NCI-H1048 (cell line): Measurements from ENCODE around the gene GJA1.
"Not testable (repeated sequence)": the region's sequence is repeated elsewhere in the genome, so short reads cannot be mapped to it uniquely, and the experiment has no call there.

Source experiments
- DNase-seq: peaks from one replicate; lab custom pipeline; 2025; lab: John Stamatoyannopoulos, UW

The GJA1 gene

DNA sequence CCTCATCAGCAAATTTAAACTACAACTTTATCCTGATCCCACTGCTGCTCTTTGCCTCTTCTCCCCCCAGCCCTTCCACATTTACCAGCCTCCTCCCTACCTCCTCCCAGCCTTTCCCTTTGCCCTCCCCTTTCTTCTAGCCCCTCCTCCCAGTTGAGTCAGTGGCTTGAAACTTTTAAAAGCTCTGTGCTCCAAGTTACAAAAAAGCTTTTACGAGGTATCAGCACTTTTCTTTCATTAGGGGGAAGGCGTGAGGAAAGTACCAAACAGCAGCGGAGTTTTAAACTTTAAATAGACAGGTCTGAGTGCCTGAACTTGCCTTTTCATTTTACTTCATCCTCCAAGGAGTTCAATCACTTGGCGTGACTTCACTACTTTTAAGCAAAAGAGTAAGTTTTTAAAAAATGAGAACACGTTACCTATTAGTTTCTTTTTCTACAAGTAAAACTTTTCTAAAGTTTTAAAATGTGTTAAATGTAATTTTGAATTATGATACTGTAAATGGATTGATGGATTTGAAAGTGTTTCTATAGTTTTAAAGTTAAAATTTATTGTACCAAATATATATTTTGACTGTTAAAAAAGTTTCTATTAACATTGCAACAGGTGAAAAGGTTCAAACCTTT is at the start of gene GJA1:
GJA1 (plus strand) TSS at position 203 of the 626 bp plus-strand sequence. CDS start 11,202 bp downstream, outside the sequence.
- DNase-seq, result no peak

DNA sequence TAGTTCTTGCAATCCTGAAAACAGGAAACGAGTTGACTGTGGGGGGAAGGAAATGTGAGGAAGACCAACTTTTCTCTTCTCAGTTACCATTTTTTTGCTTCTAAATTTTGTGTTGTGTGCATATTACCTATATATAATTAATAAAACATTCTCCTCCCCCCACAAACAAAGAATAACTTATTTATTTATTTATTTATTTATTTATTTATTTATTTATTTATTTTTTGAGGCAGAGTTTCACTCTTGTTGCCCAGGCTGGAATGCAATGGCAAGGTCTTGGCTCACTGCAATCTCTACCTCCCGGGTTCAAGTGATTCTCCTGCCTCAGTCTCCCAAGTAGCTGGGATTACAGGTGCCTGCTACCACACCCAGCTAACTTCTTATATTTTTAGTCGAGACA is 48.9 kb upstream of the GJA1 start:
- not testable (repeated sequence) for DNase-seq

DNA sequence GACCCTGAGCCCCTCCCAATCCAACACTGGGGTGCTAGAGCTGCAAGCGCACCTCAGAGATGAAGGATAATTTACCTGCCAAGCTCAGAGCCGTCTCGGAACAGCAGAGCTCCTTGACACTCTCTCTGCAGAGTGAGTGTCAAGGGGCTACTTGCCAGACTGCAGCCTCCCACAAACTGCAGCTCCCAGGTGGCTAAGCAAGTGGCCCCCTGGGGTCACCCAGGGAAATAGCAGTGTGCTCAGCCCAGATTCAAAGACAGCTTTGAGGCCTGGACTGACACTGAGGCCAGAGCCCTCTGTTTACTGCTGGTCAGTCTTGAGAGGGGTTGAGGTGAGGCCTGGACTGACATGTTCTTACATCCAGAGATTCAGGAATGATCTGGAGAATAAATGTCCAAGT is 46.0 kb upstream of the GJA1 start:
- no peak for DNase-seq

DNA sequence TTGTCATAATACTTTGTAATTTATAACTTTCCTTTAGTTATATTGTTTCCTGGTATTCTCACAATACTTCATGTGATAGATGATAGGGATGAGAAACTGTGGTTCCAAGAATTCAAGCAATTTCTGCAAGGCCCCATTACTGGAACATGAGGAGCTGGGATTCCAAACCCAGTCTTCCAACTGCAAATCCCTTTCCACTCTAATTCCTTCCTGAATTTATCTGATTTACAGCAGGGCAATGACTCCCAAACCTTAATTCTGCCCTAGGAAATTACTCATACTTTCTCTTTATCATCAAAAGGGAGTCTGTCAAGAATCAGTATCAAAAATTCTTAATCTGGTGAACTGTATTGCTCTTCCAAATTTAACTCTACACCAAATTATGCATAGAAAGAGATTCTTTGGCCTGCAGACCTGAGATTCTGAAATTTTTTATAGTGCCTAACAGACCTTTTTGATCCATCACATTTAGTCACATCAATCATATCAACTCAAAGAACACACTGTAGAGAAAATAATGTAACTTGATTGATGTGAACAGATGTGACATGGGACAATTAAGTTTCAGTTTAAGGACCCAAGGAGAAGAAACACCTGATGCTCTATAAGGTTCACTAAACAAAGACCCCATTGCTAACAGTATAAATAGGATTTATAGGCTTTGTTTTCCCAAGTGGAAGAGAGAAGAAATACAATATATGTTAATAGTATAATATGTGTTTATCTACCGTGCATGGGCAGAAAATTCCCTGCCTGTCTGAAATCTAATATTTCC is 41.5 kb upstream of the GJA1 start:
- no peak for DNase-seq

DNA sequence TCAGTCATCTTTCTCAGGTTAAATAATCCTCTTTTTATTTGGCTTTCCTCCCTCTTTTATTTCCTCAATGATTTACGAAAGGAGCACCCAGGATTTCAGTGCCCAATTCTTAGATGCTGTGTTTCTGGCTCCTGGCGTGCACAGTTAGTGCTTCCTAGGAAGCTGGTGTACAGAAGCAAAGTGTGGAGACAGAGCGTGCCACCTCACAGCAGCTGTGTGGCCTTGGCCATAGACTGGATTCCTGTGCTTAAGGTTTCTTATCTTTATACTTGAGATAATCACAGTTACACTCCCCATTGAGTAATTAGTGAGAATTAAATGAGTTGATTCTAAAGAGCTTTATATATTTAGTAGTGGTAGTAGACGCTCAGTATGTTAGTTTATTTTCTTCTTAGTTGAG is 39.7 kb upstream of the GJA1 start:
- no peak for DNase-seq

DNA sequence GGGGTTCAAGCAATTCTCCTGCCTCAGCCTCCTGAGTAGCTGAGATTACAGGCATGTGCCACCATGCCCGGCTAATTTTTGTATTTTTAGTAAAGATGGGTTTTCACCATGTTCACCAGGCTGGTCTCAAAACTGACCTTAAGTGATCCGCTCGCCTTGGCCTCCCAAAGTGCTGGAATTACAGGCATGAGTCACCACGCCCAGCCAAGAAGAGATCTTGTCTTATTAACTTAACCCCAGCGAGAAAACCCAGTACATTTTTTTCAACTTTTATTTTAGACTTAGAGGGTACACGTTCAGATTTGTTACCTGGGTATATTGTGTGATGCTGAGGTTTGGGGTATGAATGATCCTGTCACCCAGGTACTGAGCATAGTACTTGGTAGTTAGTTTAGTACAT is 38.3 kb upstream of the GJA1 start:
- DNase-seq, result not testable (repeated sequence)

DNA sequence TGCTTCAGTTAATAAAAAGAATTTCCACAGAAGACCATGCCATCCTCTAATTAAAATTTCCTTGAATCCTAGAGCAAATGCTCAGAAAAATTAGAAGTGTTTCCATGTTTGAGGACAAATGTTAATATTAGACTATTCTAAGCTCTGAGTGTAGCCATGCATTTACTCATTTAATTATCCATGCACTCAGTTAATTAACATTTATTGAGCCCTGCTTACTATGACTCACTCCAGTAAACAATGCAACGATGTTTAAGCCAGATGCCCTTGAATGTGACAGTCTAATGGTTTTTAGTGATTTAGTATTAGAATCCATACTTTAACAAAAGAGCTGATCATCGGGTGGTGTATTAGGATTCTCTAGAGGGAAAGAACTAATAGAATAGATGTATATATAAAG is 37.3 kb upstream of the GJA1 start:
- no peak for DNase-seq

DNA sequence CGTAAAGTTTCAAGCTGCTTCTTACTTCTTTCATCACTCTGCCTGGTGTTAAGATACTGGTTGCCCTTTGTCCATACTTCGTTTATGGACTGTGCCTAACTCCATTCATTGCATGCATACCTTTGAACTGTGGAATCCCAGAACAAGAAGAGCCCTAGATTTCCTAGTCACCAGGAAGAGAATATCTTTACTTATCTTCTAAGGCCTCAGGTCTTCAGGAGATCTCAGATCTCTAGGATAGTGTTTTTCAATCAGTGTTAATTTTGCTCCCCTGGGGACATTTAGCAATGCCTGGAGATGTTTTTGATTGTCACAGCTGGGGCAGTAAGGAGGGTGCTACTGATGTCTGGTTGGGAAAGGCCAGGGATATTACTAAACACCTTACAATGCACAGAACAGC is 35.5 kb upstream of the GJA1 start:
- DNase-seq, result no peak

DNA sequence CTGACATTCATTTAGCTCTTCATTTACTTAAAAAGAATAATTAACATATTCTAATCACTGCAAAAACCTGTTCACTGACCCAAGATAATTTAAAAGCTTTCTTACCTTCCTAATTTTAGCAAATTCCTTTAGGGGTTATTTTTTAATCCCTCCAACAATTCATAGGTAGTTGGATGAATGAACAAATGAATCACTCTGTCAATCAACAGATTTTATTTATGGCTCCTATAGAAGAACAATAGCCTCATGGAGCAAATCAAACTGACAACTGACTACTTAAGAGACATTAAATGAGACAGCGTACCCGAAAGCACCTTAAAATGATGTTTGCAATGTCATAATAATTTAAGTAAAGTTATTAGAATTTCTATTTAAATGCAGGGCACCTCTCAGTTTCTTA is 31.5 kb upstream of the GJA1 start:
- no peak for DNase-seq

DNA sequence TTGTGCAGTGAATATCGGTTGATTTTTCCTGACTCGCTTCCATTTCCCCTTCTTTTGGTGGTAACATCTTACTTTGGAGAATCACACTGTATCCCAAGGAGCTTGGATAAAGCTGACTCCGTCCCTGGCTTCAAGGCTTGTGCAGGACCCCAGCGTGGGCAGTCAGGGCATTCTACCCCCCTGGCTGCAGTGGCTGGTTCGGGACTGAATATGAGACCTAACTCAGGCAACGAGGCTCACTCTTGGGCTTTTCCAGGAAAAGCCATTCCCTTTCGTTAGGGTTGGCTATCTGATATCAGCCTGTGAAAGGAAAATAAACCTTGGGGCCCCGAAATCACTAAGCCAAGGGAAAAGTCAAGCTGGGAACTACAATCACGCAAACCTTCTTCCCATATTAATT is 30.1 kb upstream of the GJA1 start:
- no peak for DNase-seq

DNA sequence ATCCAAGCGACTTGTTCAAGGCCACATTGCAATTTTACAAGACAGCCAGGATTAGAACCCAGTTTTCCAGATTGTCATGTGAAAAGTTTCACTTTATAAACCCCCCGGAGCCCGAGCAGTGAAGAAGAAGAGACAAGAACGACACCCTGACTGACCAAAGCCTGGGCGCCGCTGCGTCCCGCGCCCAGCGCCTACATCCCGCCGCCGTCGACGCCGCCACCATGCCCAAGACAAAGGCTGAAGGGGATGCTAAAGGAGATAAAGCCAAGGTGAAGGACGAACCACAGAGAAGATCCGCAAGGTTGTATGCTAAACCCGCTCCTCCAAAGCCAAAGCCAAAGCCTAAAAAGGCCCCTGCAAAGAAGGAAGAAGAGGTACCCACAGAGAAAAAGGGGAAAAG is 27.1 kb upstream of the GJA1 start:
- DNase-seq, result no peak

DNA sequence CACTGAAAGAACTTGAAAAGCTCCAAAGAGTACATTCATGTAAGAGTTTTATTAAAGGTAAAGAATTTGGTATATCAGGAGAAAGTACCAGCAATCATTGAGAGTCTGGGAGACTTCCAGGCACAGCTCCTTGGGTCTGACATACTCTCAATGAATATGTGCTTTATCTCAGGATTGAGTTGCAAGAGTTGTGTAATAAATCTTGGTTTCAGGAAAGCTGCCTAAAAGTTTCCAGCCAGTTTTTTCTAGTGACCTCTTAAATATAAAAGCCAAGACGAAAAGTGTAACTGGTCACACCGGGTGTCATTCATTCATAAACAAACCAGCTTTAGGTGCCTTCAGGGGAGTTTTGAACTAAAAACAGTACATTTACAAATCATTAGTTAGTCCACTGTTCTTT is 21.6 kb upstream of the GJA1 start:
- DNase-seq, result no peak

DNA sequence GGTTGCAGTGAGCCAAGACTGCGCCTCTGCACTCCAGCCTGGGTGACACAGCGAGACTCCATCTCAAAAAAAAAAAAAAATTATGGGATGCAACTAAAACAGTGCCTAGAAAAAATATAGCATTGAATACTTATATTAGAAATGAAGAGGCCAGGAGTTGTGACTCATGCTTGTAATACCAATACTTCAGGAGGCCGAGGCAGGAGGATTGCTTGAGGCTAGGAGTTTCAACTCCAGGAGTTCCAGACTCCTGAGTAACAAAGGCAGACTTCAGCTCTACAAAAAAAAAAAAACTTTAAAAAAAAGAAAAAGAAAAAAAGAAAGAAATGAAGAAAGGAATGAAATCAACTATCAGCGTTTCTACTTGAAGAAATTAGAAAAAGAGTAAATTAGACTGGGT is 17.1 kb upstream of the GJA1 start:
- DNase-seq, result no peak

DNA sequence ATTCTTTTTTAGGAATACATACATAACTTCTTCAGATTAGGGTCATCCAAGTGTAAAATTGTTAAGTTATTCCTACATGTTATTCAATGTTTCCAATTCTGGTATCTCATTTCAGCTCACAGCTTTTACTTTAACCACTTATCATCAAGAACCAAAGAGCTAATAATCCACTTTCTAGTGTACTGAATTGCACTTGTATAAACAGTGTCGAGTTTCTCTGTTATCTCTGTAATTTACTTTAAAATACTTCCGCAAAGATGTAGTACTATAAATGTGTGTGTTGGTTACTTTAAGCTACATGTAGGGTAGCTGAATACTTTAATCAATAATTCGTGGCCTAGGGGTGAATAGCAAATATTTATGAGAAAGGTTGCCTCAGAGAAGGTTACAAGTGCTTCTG is 8.8 kb upstream of the GJA1 start:
- no peak for DNase-seq

DNA sequence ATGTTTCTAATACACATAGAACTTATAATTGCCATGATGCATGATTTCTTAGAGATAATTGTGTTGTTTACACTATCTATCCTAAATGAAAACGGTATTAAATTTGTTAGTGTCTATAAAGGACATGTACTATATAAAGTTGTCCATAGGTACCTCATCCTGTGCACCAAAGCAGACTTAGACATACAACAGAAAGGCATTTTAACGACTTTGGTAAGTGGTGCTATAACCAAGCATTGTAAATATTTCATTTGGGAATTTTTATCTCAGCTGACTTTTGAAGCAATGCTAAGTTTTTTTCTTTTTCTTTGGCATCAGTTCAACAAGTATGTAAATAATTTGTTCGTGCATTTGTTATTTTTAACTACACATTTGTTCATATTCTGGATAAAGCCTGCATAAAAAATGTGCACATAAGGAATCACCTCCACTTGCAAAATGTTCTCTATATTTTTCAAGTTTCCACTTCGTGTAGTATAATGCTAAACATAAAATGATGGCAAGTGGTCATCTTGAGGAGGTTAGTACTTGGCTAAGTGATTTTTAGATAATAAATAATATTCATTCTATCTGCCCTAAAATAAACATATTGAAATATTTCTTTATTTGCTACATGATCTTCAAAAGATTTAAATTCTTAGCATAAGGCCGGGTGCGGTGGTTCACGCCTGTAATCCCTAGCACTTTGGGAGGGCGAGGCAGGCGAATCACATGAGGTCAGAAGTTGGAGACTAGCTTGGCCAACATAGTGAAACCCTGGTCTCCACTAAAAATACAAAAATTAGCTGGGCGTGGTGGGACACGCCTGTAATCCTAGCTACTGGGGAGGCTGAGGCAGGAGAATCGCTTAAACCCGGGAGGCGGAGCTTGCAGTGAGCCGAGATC is 6.3 kb upstream of the GJA1 start:
- no peak for DNase-seq

DNA sequence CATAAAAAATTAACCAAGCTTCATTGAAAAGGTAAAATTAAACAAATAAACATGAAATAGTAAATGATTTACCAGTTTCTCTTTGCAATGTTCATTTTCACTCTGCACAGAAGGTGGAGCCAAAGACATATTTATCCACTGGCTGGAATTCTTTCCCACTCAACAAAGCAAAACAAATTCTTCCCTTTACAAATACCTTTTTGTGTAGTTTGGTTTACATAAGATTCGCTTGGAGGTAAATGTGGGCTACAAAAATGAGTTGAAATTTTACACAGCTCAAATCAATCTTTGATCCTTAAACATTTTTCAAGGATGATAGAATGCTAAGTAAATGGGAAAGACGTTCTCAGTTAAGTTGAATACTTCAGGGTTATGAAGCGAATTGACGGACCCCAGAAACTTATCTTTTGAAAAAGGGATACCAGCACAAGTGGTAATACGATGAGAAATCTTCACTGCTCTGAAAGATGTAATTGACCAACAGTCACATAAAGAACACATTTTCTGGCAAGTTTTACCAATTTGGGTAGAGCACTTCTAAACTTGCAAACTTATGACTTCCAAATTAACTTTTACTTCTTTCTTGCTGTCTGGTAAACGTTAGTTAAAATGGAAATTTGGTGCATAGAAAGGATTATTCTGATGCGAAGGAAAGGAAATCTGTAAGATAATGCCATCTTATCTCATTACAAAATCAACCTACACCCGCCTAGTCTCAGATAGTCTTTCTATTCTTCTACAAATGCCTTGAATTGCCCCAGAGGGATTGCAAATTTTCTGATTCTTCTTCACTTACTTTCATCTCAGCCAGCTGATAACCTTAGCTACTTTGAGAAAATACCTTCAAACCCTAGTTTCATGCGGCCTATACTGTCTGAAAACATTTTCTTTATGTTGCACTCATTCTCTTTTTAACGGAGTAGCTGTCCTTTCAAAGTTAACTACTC is 4.7 kb upstream of the GJA1 start:
- no peak for DNase-seq

DNA sequence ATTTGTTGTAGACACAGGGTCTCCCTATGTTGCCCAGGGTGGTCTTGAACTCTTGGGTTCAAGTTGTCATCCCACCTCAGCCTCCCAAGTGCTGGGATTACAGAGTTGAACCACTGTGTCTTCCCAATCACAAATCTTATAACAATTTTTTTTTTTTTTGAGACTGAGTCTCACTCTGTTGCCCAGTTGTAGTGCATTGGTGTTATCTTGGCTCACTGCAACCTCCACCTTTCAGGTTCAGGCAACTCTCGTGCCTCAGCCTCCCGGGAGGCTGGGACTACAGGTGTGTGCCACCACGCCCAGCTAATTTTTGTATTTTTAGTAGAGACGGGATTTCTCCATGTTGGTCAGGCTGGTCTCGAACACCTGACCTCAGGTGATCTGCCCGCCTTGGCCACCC is 3.7 kb upstream of the GJA1 start:
- not testable (repeated sequence) for DNase-seq

DNA sequence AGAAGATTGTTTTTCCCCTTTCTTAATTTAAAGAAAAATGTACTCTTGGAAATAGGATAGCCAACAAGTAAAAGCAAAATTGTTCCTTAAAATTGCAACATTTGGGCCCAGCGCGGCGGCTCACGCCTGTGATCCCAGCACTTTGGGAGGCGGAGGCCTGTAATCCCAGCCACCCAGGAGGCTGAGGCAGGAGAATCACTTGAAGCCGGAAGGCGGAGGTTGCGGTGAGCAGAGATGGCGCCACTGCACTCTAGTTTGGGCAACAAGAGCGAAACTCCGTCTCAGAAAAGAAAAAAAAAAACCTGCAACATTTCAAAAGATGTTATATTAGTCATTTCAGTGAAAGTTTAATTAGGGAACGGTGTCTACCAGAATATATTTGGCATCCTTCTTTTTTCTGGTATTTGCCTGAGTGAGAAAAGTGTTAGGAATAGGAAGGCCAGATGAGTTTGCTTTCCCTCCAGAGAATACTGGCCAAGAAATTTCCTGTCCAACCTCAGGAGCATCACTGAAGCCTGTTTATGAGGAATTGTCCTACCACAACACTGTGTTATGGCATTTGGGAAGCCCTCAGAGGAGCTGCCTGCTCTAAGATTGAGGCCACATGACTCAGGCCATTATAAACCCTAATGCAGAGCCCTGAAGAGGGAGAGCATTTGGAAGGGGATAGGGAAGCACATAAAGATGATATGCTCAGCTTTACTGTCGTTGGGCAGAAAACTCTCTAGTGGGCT is 1.2 kb upstream of the GJA1 start:
- DNase-seq, result no peak

DNA sequence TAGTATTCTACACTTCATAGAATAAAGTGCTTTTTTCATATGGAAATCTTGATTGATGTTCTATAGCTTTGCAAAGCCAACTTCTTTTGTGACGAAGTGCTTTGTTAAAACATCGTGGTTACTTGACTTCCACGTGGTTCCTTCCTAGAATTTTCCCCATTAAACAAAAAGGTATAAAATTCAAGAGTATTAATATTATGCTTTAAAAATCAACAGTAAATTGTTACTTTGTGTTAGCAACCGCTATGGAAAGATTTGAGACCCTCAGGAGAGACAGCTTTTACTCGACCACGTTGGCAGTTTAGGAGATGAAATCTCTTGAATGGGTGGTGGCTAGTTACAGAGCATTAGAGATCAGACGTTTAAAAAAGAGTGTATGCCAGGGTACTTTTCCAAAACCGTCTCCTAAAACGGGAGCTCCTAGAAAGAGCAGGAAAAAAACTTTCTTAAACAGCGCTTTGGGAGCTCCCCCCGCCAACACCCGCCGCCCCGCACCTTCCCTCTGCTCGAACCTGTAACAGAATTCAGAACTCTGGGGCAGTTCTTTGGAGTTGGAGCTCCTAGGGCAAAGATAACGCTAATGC is 920 bp downstream of the GJA1 start:
- no peak for DNase-seq

DNA sequence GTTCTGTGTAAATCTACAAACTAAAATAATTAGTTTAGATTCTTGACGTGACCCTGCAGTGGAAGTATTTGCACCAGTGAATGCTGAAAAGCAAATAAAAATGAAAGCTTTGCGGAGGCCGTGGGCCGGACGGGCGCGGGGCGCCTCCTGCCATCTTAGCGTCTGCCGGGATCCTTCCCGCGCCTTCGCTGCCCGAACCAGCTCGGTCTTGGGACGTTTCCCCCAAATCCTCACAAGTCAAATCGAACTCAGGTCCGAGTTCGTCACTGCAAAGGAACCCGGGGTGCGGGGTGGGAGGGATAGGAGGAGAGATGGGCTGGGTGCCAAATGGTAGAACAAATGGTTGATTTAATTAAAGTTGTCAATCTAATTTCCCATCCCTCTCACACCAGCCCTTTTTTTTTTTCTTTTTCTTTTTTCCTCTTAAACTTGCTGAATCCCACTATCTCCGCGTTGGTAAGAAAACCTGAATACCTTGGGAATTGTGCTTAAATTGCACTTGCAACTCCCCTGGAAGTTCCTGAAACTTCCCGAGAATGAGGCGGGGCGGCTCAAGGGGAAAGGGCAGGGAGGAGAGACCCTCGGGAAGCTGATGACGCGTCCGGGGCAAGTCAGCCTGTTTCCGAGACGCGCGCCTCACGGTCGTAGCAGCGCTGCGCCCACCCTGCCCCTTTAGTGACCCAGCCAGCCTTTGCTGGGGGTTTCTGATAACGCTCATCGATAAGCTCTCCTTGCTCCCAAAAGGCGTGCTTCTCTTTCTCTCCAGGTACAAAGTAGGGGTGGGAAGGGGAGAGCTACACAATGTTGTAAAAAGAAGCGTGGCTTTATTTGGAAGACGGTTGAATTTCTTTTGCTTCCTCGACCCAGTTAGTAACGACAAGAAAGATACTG is 1.8 kb downstream of the GJA1 start:
- no peak for DNase-seq
